ENCODE results near the gene ATG16L2. TPM values are rescaled to one million over a fixed set of nuclear protein-coding genes. Genes with fewer than 3 reads are reported as not detected.

ATG16L2 gene
- total and polyA plus RNA-seq, 10 of the 15 experiments (the other 5 are each of a cell fraction or from before 2014, with no cell fraction given) = 1.9 to 67.7 (median 30.4) TPM

DNA sequence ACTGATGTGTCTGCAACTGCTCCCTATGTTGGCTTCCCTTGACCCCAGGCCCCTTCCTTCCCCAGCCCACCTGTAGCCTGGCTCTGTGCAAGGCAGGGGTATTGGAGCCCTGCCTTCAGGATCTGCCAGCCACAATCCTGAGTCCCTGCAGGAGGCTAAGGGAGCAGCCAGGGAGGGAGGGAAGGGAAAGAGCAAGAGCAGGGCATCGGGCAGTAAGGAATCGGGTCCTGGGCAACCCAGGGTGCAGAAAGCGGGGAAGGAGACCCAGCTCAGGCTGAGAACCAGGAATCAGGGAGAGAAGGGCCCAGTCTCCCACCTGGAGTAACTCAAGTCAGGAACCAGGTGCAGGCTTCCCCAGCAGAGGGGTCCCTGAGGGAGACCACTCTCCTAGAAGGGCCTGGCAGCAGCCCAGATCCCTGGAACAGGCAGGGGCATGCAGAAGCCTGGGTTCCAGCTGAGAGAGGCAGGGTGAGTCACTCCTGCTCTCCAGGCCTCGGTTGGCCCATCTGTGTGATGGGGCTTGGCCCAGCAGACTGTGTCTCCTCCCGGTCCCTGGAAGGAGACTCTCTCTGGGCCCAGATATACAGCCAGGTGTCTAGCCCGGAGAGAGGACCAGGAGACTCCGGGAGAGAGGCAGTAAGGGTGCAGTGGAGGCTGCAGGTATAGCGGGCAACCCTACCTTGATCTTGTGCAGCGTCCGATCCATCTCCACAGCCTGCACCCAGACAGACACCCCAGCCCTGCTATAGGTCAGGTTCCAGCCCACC lies 33.7 kb upstream of the ATG16L2 start (continued):
- TF ChIP-seq MTA2 (IDR thresholded peaks at IDR 0.05; ENCODE audit: low read depth) (no peak), HDAC6 (IDR thresholded peaks at IDR 0.05; ENCODE audit: unreplicated experiment) (no peak), HCFC1 (IDR thresholded peaks at IDR 0.05; ENCODE audit: low read length) (no peak), SIN3A (IDR thresholded peaks at IDR 0.05; ENCODE audit: low read depth, low read length) (no peak), YY1 (IDR thresholded peaks at IDR 0.05; ENCODE audit: low read depth, low read length) (no peak), NBN (IDR thresholded peaks at IDR 0.05) (no peak), PAX8 (IDR thresholded peaks at IDR 0.05) (no peak), CHD2 (IDR thresholded peaks at IDR 0.05; ENCODE audit: borderline replicate concordance, low read depth, low read length) (no peak)
- TF ChIP-seq, protein P1, sequence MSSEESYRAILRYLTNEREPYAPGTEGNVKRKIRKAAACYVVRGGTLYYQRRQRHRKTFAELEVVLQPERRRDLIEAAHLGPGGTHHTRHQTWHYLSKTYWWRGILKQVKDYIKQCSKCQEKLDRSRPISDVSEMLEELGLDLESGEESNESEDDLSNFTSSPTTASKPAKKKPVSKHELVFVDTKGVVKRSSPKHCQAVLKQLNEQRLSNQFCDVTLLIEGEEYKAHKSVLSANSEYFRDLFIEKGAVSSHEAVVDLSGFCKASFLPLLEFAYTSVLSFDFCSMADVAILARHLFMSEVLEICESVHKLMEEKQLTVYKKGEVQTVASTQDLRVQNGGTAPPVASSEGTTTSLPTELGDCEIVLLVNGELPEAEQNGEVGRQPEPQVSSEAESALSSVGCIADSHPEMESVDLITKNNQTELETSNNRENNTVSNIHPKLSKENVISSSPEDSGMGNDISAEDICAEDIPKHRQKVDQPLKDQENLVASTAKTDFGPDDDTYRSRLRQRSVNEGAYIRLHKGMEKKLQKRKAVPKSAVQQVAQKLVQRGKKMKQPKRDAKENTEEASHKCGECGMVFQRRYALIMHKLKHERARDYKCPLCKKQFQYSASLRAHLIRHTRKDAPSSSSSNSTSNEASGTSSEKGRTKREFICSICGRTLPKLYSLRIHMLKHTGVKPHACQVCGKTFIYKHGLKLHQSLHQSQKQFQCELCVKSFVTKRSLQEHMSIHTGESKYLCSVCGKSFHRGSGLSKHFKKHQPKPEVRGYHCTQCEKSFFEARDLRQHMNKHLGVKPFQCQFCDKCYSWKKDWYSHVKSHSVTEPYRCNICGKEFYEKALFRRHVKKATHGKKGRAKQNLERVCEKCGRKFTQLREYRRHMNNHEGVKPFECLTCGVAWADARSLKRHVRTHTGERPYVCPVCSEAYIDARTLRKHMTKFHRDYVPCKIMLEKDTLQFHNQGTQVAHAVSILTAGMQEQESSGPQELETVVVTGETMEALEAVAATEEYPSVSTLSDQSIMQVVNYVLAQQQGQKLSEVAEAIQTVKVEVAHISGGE (CRISPR knock-in tag; IDR thresholded peaks at IDR 0.05) = no peak
- TF ChIP-seq, protein P2, sequence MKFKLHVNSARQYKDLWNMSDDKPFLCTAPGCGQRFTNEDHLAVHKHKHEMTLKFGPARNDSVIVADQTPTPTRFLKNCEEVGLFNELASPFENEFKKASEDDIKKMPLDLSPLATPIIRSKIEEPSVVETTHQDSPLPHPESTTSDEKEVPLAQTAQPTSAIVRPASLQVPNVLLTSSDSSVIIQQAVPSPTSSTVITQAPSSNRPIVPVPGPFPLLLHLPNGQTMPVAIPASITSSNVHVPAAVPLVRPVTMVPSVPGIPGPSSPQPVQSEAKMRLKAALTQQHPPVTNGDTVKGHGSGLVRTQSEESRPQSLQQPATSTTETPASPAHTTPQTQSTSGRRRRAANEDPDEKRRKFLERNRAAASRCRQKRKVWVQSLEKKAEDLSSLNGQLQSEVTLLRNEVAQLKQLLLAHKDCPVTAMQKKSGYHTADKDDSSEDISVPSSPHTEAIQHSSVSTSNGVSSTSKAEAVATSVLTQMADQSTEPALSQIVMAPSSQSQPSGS (IDR thresholded peaks at IDR 0.05; ENCODE audit: low read length) = no peak
- TF ChIP-seq, protein P3, sequence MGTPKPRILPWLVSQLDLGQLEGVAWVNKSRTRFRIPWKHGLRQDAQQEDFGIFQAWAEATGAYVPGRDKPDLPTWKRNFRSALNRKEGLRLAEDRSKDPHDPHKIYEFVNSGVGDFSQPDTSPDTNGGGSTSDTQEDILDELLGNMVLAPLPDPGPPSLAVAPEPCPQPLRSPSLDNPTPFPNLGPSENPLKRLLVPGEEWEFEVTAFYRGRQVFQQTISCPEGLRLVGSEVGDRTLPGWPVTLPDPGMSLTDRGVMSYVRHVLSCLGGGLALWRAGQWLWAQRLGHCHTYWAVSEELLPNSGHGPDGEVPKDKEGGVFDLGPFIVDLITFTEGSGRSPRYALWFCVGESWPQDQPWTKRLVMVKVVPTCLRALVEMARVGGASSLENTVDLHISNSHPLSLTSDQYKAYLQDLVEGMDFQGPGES (IDR thresholded peaks at IDR 0.05) = no peak
